Measurements from ENCODE around the gene PARP3.
"Not testable (repeated sequence)": the region's sequence is repeated elsewhere in the genome, so short reads cannot be mapped to it uniquely, and the experiment has no call there.

DNA sequence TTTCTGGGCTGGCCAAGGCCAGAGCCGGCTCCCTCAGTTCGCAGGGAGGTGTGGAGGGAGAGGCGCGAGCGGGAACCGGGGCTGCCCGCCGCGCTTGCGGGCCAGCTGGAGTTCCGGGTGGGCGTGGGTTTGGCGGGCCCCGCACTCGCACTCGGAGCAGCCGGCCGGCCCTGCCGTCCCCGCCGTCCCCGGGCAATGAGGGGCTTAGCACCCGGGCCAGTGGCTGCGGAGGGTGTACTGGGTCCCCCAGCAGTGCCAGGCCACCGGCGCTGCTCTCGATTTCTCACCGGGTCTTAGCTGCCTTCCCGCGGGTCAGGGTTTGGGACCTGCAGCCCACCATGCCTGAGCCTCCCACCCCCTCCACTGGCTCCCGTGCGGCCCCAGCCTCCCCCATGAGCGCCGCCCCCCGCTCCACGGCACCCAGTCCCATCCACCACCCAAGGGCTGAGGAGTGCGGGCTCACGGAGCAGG lies 48.4 kb downstream of the PARP3 start:
- TF ChIP-seq, protein P1, sequence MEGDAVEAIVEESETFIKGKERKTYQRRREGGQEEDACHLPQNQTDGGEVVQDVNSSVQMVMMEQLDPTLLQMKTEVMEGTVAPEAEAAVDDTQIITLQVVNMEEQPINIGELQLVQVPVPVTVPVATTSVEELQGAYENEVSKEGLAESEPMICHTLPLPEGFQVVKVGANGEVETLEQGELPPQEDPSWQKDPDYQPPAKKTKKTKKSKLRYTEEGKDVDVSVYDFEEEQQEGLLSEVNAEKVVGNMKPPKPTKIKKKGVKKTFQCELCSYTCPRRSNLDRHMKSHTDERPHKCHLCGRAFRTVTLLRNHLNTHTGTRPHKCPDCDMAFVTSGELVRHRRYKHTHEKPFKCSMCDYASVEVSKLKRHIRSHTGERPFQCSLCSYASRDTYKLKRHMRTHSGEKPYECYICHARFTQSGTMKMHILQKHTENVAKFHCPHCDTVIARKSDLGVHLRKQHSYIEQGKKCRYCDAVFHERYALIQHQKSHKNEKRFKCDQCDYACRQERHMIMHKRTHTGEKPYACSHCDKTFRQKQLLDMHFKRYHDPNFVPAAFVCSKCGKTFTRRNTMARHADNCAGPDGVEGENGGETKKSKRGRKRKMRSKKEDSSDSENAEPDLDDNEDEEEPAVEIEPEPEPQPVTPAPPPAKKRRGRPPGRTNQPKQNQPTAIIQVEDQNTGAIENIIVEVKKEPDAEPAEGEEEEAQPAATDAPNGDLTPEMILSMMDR (IDR thresholded peaks at IDR 0.05 in 2 of 3, conservative IDR thresholded peaks at IDR 0.05 in 1 of 3; ENCODE audit: control insufficient read depth in 2 of 3, extremely low read depth in 1 of 3, insufficient read depth in 1 of 3, low read depth in 3 of 3, low read length in 3 of 3), result not testable (repeated sequence)
- not testable (repeated sequence) for TF ChIP-seq POLR2AphosphoS5 (IDR thresholded peaks at IDR 0.05; ENCODE audit: low read length); SREBF2 (IDR thresholded peaks at IDR 0.05; ENCODE audit: low read length); CHD2 (IDR thresholded peaks at IDR 0.05; ENCODE audit: borderline replicate concordance, low read depth, low read length); MXI1 (IDR thresholded peaks at IDR 0.05; ENCODE audit: low read depth, low read length)

Measured in GM12878 (cell line).